ENCODE measurements around the gene TMEM212.

TMEM212 gene

GRCh38 chr3:171797873-171798272, 45.3 kb upstream of the TMEM212 start:
- ATAC-seq (ENCODE audit: insufficient read depth, low read depth): no peak
- H3K4me3 ChIP-seq (ENCODE audit: low read depth in 1 of 2, low read length in 2 of 2): no peak overlapping the region
- no peaks in the 10 kb centered on the region for H3K9me3 ChIP-seq (ENCODE audit: insufficient read depth, low read length, severe bottlenecking)
- no peaks in the 10 kb centered on the region for H3K27me3 ChIP-seq (ENCODE audit: insufficient read depth, low read length, poor library complexity)
- DNase-seq: no peak
- H3K27ac ChIP-seq (ENCODE audit: low read length): no peak overlapping the region
- H3K36me3 ChIP-seq (ENCODE audit: insufficient read depth, low read length): no peaks in the 10 kb centered on the region
- no peak overlapping the region for H2AFZ ChIP-seq (ENCODE audit: low read depth, low read length)
- H3K79me2 ChIP-seq (ENCODE audit: insufficient read depth, low read length): no peaks in the 10 kb centered on the region
- TF ChIP-seq EZH2 (IDR thresholded peaks at IDR 0.05; ENCODE audit: borderline replicate concordance, low read depth, low read length, severe bottlenecking): no peak
- TF ChIP-seq, protein P1, sequence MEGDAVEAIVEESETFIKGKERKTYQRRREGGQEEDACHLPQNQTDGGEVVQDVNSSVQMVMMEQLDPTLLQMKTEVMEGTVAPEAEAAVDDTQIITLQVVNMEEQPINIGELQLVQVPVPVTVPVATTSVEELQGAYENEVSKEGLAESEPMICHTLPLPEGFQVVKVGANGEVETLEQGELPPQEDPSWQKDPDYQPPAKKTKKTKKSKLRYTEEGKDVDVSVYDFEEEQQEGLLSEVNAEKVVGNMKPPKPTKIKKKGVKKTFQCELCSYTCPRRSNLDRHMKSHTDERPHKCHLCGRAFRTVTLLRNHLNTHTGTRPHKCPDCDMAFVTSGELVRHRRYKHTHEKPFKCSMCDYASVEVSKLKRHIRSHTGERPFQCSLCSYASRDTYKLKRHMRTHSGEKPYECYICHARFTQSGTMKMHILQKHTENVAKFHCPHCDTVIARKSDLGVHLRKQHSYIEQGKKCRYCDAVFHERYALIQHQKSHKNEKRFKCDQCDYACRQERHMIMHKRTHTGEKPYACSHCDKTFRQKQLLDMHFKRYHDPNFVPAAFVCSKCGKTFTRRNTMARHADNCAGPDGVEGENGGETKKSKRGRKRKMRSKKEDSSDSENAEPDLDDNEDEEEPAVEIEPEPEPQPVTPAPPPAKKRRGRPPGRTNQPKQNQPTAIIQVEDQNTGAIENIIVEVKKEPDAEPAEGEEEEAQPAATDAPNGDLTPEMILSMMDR (IDR thresholded peaks at IDR 0.05; ENCODE audit: borderline replicate concordance, extremely low read depth, low read length, poor library complexity, severe bottlenecking): no peak
- H4K20me1 ChIP-seq (ENCODE audit: insufficient read depth, low read length): no peaks in the 10 kb centered on the region
- no peaks in the 10 kb centered on the region for H3K4me1 ChIP-seq (ENCODE audit: insufficient read depth, low read length)
- no peak overlapping the region for H3K9ac ChIP-seq (ENCODE audit: low read depth, low read length)
- no peak overlapping the region for H3K4me2 ChIP-seq (ENCODE audit: insufficient read depth, low read length)

GRCh38 chr3:171799501-171799900, 43.6 kb upstream of the TMEM212 start:
- ATAC-seq (ENCODE audit: insufficient read depth, low read depth): no peak
- DNase-seq: no peak
- no peaks in the 10 kb centered on the region for H3K4me1 ChIP-seq (ENCODE audit: insufficient read depth, low read length)
- no peaks in the 10 kb centered on the region for H3K9me3 ChIP-seq (ENCODE audit: insufficient read depth, low read length, severe bottlenecking)
- H3K27me3 ChIP-seq (ENCODE audit: insufficient read depth, low read length, poor library complexity): no peaks in the 10 kb centered on the region
- H3K79me2 ChIP-seq (ENCODE audit: insufficient read depth, low read length): no peaks in the 10 kb centered on the region
- no peak overlapping the region for H3K4me3 ChIP-seq (ENCODE audit: low read depth in 1 of 2, low read length in 2 of 2)
- H4K20me1 ChIP-seq (ENCODE audit: insufficient read depth, low read length): no peaks in the 10 kb centered on the region
- H3K4me2 ChIP-seq (ENCODE audit: insufficient read depth, low read length): no peak overlapping the region
- H3K9ac ChIP-seq (ENCODE audit: low read depth, low read length): no peak overlapping the region
- TF ChIP-seq, protein P1 (IDR thresholded peaks at IDR 0.05; ENCODE audit: borderline replicate concordance, extremely low read depth, low read length, poor library complexity, severe bottlenecking): no peak
- TF ChIP-seq EZH2 (IDR thresholded peaks at IDR 0.05; ENCODE audit: borderline replicate concordance, low read depth, low read length, severe bottlenecking): no peak
- H3K36me3 ChIP-seq (ENCODE audit: insufficient read depth, low read length): no peaks in the 10 kb centered on the region
- H2AFZ ChIP-seq (ENCODE audit: low read depth, low read length): no peak overlapping the region
- H3K27ac ChIP-seq (ENCODE audit: low read length): no peak overlapping the region

- H4K20me1 ChIP-seq (ENCODE audit: insufficient read depth, low read length): no peaks in the 10 kb centered on the region
- H3K79me2 ChIP-seq (ENCODE audit: insufficient read depth, low read length): no peaks in the 10 kb centered on the region
- no peak for TF ChIP-seq EZH2 (IDR thresholded peaks at IDR 0.05; ENCODE audit: borderline replicate concordance, low read depth, low read length, severe bottlenecking)
- TF ChIP-seq, protein P1 (IDR thresholded peaks at IDR 0.05; ENCODE audit: borderline replicate concordance, extremely low read depth, low read length, poor library complexity, severe bottlenecking): no peak
- no peak overlapping the region for H3K27ac ChIP-seq (ENCODE audit: low read length)
- H3K27me3 ChIP-seq (ENCODE audit: insufficient read depth, low read length, poor library complexity): no peaks in the 10 kb centered on the region
- H3K36me3 ChIP-seq (ENCODE audit: insufficient read depth, low read length): no peaks in the 10 kb centered on the region
- ATAC-seq (ENCODE audit: insufficient read depth, low read depth) (no peak), DNase-seq (no peak)
- no peaks in the 10 kb centered on the region for H3K4me1 ChIP-seq (ENCODE audit: insufficient read depth, low read length)
- no peak overlapping the region for H3K9ac ChIP-seq (ENCODE audit: low read depth, low read length)
- H3K9me3 ChIP-seq (ENCODE audit: insufficient read depth, low read length, severe bottlenecking): no peaks in the 10 kb centered on the region
- H3K4me3 ChIP-seq (ENCODE audit: low read depth in 1 of 2, low read length in 2 of 2): no peak overlapping the region
- H3K4me2 ChIP-seq (ENCODE audit: insufficient read depth, low read length): no peak overlapping the region
- H2AFZ ChIP-seq (ENCODE audit: low read depth, low read length): no peak overlapping the region
These were observed 41.2 kb upstream of the TMEM212 start for GRCh38 chr3:171801738-171802589.
